ENCODE data around the gene C6orf62. TPM values are rescaled to one million over a fixed set of nuclear protein-coding genes. Genes with fewer than 3 reads are reported as not detected.

Gene C6orf62
- total and polyA plus RNA-seq, 2 donors (not counting 3 experiments of a cell fraction or from before 2014, with no cell fraction given) = 36.5 to 129 TPM

GRCh38 chr6:24666097-24666640 is 52.8 kb downstream of the C6orf62 start:
- Histone ChIP-seq H3K27ac (ENCODE audit: insufficient read depth, low read depth, low read length) (peak overlapping the region; percentile 23), H3K9me3 (replicated peaks; ENCODE audit: control insufficient read depth, insufficient read depth, low read length) (no peaks in the 10 kb centered on the region), H3K27me3 (ENCODE audit: control insufficient read depth in 2 of 2, insufficient read depth in 2 of 2, low read length in 2 of 2) (no peaks in the 10 kb centered on the region), H3K9ac (replicated peaks; ENCODE audit: extremely low read depth, insufficient read depth, low read length) (peak overlapping the region; percentile 47), H3K79me2 (ENCODE audit: control insufficient read depth, insufficient read depth, low read length) (peaks cover 23% of the 10 kb centered on the region), H4K20me1 (replicated peaks; ENCODE audit: control insufficient read depth, extremely low read depth, insufficient read depth, low read length) (no peaks in the 10 kb centered on the region), H3K4me2 (ENCODE audit: insufficient read depth, low read length) (peak overlapping the region; percentile 50), H3K4me1 (ENCODE audit: control insufficient read depth, extremely low read depth, insufficient read depth, low read length) (peaks cover 13% of the 10 kb centered on the region), H3K4me3 (replicated peaks in 1 of 3; ENCODE audit: insufficient read depth in 1 of 3, low read depth in 1 of 3, low read length in 3 of 3) (peak overlapping the region; percentile 70 to 90 (median 76)), H2AFZ (ENCODE audit: low read depth, low read length) (peak overlapping the region; percentile 96), H3K9me1 (replicated peaks; ENCODE audit: control insufficient read depth, extremely low read depth, insufficient read depth, low read length) (no peaks in the 10 kb centered on the region), H3K36me3 (ENCODE audit: control insufficient read depth in 2 of 2, extremely low read depth in 1 of 2, insufficient read depth in 2 of 2, low read length in 2 of 2) (peaks cover 4 to 8% of the 10 kb centered on the region in 2 experiments)
- FAIRE-seq (peak; percentile 43), DNase-seq (ENCODE audit: low read depth, low spot score) (no peak)
- dilution Hi-C loops (cut with MboI; ENCODE audit: extremely low pct_ligation_motif_present, low sequenced_read_pairs) = no loop called here
- POLR2A ChIA-PET = interaction anchor here (0.6 kb wide), 1 partner anchor 115 kb away, joined by 4 read pairs; no protein-coding TSS in a partner anchor
- CTCF ChIA-PET = interaction anchor here (0.6 to 1.4 kb wide), 9 partner anchors 11 to 85 kb away, joined by 3 to 11 read pairs (median 3); partner anchors contain the start of gene KIAA0319
- intact Hi-C loops (cut with micrococcal nuclease) = loop anchor here (1.0 to 5.0 kb wide), 3 partner anchors 20 to 55 kb away; partner anchors contain the start of gene KIAA0319
- no peak for TF ChIP-seq FOS (IDR thresholded peaks at IDR 0.05; ENCODE audit: borderline replicate concordance, insufficient read depth, low read length)
- no peak for TF ChIP-seq MAX (IDR thresholded peaks at IDR 0.05; ENCODE audit: insufficient read depth, insufficient read length)
- peak; percentile 19 for TF ChIP-seq POLR2A (IDR thresholded peaks at IDR 0.05; ENCODE audit: low read depth, low read length)
- no TSS peak for BruUV-seq (replicated peaks)

- Histone ChIP-seq H4K20me1 (replicated peaks; ENCODE audit: control insufficient read depth, extremely low read depth, insufficient read depth, low read length) (no peaks in the 10 kb centered on the region), H3K36me3 (ENCODE audit: control insufficient read depth in 2 of 2, extremely low read depth in 1 of 2, insufficient read depth in 2 of 2, low read length in 2 of 2) (peaks cover 4 to 8% of the 10 kb centered on the region in 2 experiments), H3K4me2 (ENCODE audit: insufficient read depth, low read length) (no peak overlapping the region), H3K9me3 (replicated peaks; ENCODE audit: control insufficient read depth, insufficient read depth, low read length) (no peaks in the 10 kb centered on the region), H3K9me1 (replicated peaks; ENCODE audit: control insufficient read depth, extremely low read depth, insufficient read depth, low read length) (no peaks in the 10 kb centered on the region), H3K9ac (replicated peaks; ENCODE audit: extremely low read depth, insufficient read depth, low read length) (no peak overlapping the region), H3K4me1 (ENCODE audit: control insufficient read depth, extremely low read depth, insufficient read depth, low read length) (peaks cover 13% of the 10 kb centered on the region), H2AFZ (ENCODE audit: low read depth, low read length) (no peak overlapping the region), H3K27ac (ENCODE audit: insufficient read depth, low read depth, low read length) (no peak overlapping the region), H3K4me3 (replicated peaks in 1 of 3; ENCODE audit: insufficient read depth in 1 of 3, low read depth in 1 of 3, low read length in 3 of 3) (no peak overlapping the region), H3K79me2 (ENCODE audit: control insufficient read depth, insufficient read depth, low read length) (peaks cover 23% of the 10 kb centered on the region), H3K27me3 (ENCODE audit: control insufficient read depth in 2 of 2, insufficient read depth in 2 of 2, low read length in 2 of 2) (no peaks in the 10 kb centered on the region)
- no TSS peak for BruUV-seq (replicated peaks)
- DNase-seq (ENCODE audit: low read depth, low spot score) = no peak
- intact Hi-C loops (cut with micrococcal nuclease) = no loop called here
- no peak for FAIRE-seq
- dilution Hi-C loops (cut with MboI; ENCODE audit: extremely low pct_ligation_motif_present, low sequenced_read_pairs) = no loop called here
- ChIA-PET CTCF (interaction anchor here (1.1 kb wide), 1 partner anchor 83 kb away, joined by 4 read pairs; no protein-coding TSS in a partner anchor), POLR2A (interaction anchor here (0.6 kb wide), 1 partner anchor 12 kb away, joined by 5 read pairs; no protein-coding TSS in a partner anchor)
- TF ChIP-seq JUN (IDR thresholded peaks at IDR 0.05; ENCODE audit: borderline replicate concordance, insufficient read depth, insufficient read length, low read depth) = no peak
- no peak for TF ChIP-seq FOS (IDR thresholded peaks at IDR 0.05; ENCODE audit: borderline replicate concordance, insufficient read depth, low read length)
- no peak for TF ChIP-seq POLR2AphosphoS5 (IDR thresholded peaks at IDR 0.05; ENCODE audit: insufficient read depth, low read depth, low read length)
- no peak for TF ChIP-seq GATA2 (IDR thresholded peaks at IDR 0.05; ENCODE audit: insufficient read depth, insufficient read length, low read depth, low read length)
- no peak for TF ChIP-seq MYC (IDR thresholded peaks at IDR 0.05; ENCODE audit: low read depth, low read length)
- no peak for TF ChIP-seq CTCF (IDR thresholded peaks at IDR 0.05; ENCODE audit: extremely low read depth in 1 of 2, insufficient read depth in 1 of 2, low read depth in 1 of 2, low read length in 2 of 2)
- no peak for TF ChIP-seq EZH2 (IDR thresholded peaks at IDR 0.05; ENCODE audit: borderline replicate concordance, low read depth, low read length, severe bottlenecking)
- no peak for TF ChIP-seq POLR2A (IDR thresholded peaks at IDR 0.05; ENCODE audit: low read depth, low read length)
- no peak for TF ChIP-seq MAX (IDR thresholded peaks at IDR 0.05; ENCODE audit: insufficient read depth, insufficient read length)
These were observed 54.6 kb downstream of the C6orf62 start for GRCh38 chr6:24664046-24664987.
